Tibial nerve (tissue), 4 donors: ENCODE measurements around the gene NKAPL. TPM values are rescaled to one million over a fixed set of nuclear protein-coding genes. Genes with fewer than 3 reads are reported as not detected.

Experiments used
- DNase-seq, 2 donors: peaks; one replicate each; pipeline ENCODE4 v3.0.0-alpha.2; 2019; ENCODE audit warnings: low spot score in 2 of 2
- H3K27ac ChIP-seq, 4 donors: fragments of 200-600 bp; sonication (generic) in 3 of 4; one replicate each; pipeline ENCODE4 v1.5.1; 2017 to 2019; ENCODE audit warnings: mild to moderate bottlenecking in 1 of 4
- H3K27me3 ChIP-seq, 2 donors: fragments of 200-600 bp; sonication (generic) in 1 of 2; one replicate each; pipeline versions ENCODE4 v1.5.1 to v1.6.0; 2017 to 2019
- H3K36me3 ChIP-seq, 3 donors: fragments of 200-600 bp; sonication (generic); one replicate each; pipeline ENCODE4 v1.5.1; 2018 to 2019
- H3K4me1 ChIP-seq, 4 donors: fragments of 200-600 bp; sonication (generic) in 3 of 4; one replicate each; pipeline ENCODE4 v1.5.1; 2017 to 2019
- H3K4me3 ChIP-seq, 4 donors: fragments of 200-600 bp; sonication (generic) in 3 of 4; one replicate each; pipeline ENCODE4 v1.5.1; 2017 to 2019; ENCODE audit warnings: mild to moderate bottlenecking in 1 of 4, moderate library complexity in 1 of 4
- H3K9me3 ChIP-seq, 4 donors: fragments of 200-600 bp; sonication (generic) in 3 of 4; one replicate each; pipeline ENCODE4 v1.5.1; 2017 to 2019
- EP300 ChIP-seq, 2 donors: sonication (generic); formaldehyde crosslinking; IDR thresholded peaks; one replicate each; pipeline ENCODE4 v1.6.1; 2017; ENCODE audit warnings: antibody characterized with exemption in 2 of 2, mild to moderate bottlenecking in 1 of 2
- POLR2A ChIP-seq, 2 donors: fragments of 450-650 bp; IDR thresholded peaks; one replicate each; pipeline ENCODE4 v1.6.1; 2017; ENCODE audit warnings: antibody characterized with exemption in 2 of 2, mild to moderate bottlenecking in 2 of 2, moderate library complexity in 2 of 2
- WGBS, 2 donors: methylation state at CpG; one replicate each; pipeline ENCODE4 v1.1.5; 2018; 5-methylcytosine and 5-hydroxymethylcytosine counted together
- total RNA-seq, 4 donors: library from RNA; depleted of rRNA; stranded (reverse); fragments of >200 nt; gene quantifications; one replicate each; pipeline ENCODE4 v1.1.0, GENCODE V29; 2016
- TF ChIP-seq, protein P1 (sequence below), 5 experiments: fragments of 200-600 bp in 3 of 5; fragments of 450-650 bp in 2 of 5; sonication (generic) in 3 of 5; IDR thresholded peaks; one replicate each; pipeline ENCODE4 v1.5.1; 2016 to 2019; ENCODE audit warnings: antibody characterized with exemption in 5 of 5, mild to moderate bottlenecking in 3 of 5, moderate library complexity in 2 of 5

The NKAPL gene
- total RNA-seq, 4 donors from 2014 or later, result 1.2 to 4.2 (median 1.8) TPM

DNA sequence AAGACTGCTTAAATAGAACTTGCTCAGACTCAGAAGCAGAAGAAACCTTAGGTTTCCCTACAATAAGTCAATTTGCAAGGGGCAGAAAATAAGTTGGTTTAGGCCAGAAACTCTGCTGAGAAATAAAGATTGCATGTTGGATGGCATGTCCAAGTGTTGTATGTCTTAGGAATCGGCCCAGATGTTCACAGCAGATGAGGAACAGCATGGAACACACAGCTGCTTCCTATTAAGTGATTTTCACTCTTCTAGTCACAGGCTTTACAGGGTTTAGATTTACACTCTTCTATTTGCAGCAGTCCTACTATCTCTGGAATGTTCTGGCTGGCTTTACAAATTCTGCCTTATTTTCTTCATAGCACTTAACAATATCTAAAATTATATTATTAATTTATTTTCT, 10.2 kb upstream of the NKAPL start:
- Histone ChIP-seq H3K9me3 (no peaks in the 10 kb centered on the region), H3K4me1 (peaks cover 3 to 26% (median 11%) of the 10 kb centered on the region in 4 donors), H3K4me3 (no peak overlapping the region), H3K36me3 (peaks cover 0 to 55% (median 0%) of the 10 kb centered on the region in 3 donors), H3K27me3 (no peaks in the 10 kb centered on the region), H3K27ac (no peak overlapping the region)
- no peak for DNase-seq
- WGBS, 2 donors, result 74 to 80% methylated on average over 1 of the region's 1 CpG
- TF ChIP-seq POLR2A (IDR thresholded peaks at IDR 0.05) (no peak), EP300 (IDR thresholded peaks at IDR 0.05) (no peak)
- TF ChIP-seq, protein P1, sequence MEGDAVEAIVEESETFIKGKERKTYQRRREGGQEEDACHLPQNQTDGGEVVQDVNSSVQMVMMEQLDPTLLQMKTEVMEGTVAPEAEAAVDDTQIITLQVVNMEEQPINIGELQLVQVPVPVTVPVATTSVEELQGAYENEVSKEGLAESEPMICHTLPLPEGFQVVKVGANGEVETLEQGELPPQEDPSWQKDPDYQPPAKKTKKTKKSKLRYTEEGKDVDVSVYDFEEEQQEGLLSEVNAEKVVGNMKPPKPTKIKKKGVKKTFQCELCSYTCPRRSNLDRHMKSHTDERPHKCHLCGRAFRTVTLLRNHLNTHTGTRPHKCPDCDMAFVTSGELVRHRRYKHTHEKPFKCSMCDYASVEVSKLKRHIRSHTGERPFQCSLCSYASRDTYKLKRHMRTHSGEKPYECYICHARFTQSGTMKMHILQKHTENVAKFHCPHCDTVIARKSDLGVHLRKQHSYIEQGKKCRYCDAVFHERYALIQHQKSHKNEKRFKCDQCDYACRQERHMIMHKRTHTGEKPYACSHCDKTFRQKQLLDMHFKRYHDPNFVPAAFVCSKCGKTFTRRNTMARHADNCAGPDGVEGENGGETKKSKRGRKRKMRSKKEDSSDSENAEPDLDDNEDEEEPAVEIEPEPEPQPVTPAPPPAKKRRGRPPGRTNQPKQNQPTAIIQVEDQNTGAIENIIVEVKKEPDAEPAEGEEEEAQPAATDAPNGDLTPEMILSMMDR (IDR thresholded peaks at IDR 0.05), result no peak

DNA sequence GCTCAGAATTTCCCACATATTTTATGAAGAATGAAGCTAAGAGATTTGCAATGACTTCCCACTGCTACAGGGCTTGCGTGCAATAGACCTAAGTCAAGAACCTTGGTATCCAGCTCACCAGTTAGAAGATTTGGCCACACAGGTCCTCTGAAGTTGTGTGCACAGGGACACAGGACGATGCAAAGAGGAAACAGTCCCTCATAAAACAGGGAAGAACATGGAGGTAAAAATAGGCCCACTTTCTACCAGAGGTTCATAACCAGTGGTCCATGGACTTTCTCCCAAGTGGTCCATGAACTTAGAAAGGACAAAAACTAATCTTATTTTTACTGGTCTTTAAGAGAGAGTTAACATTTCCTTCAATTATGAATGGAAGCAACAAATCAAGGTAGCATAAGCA, 8.3 kb upstream of the NKAPL start:
- no peak for DNase-seq
- no peaks in the 10 kb centered on the region for H3K27me3 ChIP-seq
- WGBS, 2 donors, result 73 to 82% methylated on average over 2 of the region's 2 CpGs
- TF ChIP-seq EP300 (IDR thresholded peaks at IDR 0.05) (no peak), POLR2A (IDR thresholded peaks at IDR 0.05) (no peak)
- TF ChIP-seq, protein P1 (IDR thresholded peaks at IDR 0.05), result no peak
- H3K4me3 ChIP-seq, result peak overlapping the region in 3 of 4 donors; percentile 60 to 86 (median 79)
- peaks cover 3 to 26% (median 11%) of the 10 kb centered on the region in 4 donors for H3K4me1 ChIP-seq
- peaks cover 0 to 36% (median 0%) of the 10 kb centered on the region in 3 donors for H3K36me3 ChIP-seq
- no peaks in the 10 kb centered on the region for H3K9me3 ChIP-seq
- no peak overlapping the region for H3K27ac ChIP-seq

- TF ChIP-seq, protein P1 (IDR thresholded peaks at IDR 0.05), result no peak
- TF ChIP-seq EP300 (IDR thresholded peaks at IDR 0.05), result no peak
- no peak for TF ChIP-seq POLR2A (IDR thresholded peaks at IDR 0.05)
- 0% methylated on average over 12 to 16 of the region's 25 CpGs for WGBS, 2 donors
- Histone ChIP-seq H3K4me3 (peak overlapping the region; percentile 60 to 86 (median 72)), H3K27me3 (no peaks in the 10 kb centered on the region), H3K36me3 (peaks cover 0 to 27% (median 0%) of the 10 kb centered on the region in 3 donors), H3K27ac (peak overlapping the region in 2 of 4 donors; percentile 4 to 64), H3K9me3 (no peaks in the 10 kb centered on the region), H3K4me1 (peaks cover 3 to 26% (median 11%) of the 10 kb centered on the region in 4 donors)
- no peak for DNase-seq
Observed at GRCh38 chr6:28251661-28252008, 7.5 kb upstream of the NKAPL start.

DNA sequence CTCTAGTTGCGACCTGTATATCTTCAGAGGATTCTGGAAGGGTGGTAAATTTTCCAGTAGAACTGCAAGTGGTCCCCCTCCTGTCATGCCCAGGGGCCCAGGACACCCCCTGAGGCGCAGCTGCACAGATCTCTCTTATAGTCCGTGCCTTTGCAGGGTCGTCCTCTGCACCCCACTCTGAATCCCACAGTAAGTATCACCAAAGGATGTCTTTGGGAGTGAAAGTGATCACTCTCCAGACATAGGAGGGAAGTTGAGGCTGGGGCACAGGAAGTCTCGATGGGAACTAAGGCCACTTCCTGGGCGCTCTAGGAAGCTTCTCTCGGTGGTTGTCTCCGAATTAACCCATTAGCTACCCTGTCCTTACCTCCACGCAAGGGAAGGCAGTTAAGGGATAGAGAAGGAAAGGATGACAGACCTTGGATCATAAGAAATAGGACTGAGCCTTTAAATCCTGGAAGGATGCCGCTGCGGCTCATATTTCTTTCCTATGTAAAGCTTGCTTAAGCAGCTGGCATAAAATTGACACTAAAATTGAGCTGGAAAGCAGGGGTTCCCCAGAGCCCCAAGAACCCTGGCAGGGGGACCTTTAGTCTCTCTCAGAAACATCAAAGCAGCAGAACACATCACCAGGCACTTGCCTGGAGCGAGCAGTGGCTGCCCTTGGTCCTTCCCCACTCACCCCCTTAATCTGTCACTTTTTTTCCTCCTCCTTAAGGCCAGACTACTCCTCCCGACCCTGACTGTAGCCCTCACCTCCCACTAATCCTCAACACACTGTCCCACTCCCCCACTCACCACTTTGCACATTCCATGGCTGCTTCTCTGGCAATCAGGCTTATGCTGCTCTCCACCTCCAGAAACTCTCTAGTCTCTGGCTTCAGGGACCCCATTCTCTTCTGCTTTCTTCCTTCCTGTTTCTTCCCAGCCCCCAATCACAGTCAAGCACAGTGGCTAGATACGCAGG, 6.8 kb upstream of the NKAPL start, which contains the start of gene ZKSCAN4:
TSS of gene ZKSCAN4 (minus strand) at position 261 of the 967 bp plus-strand sequence. CDS start 289 bp downstream, outside the sequence.
- 6 to 7% methylated on average over 14 of the region's 14 CpGs for WGBS, 2 donors
- peak within 1 kb of the TSS; percentile 60 to 86 (median 72) for H3K4me3 ChIP-seq
- H3K36me3 ChIP-seq, result peaks cover 0 to 21% (median 0%) of the 10 kb centered on the region in 3 donors
- H3K27ac ChIP-seq, result peak within 1 kb of the TSS in 2 of 4 donors; percentile 37 to 64
- DNase-seq, result peak; percentile 25 to 79
- H3K27me3 ChIP-seq, result no peaks in the 10 kb centered on the region
- H3K4me1 ChIP-seq, result peaks cover 3 to 26% (median 11%) of the 10 kb centered on the region in 4 donors
- H3K9me3 ChIP-seq, result no peaks in the 10 kb centered on the region
- peak; percentile 31 to 82 for TF ChIP-seq EP300 (IDR thresholded peaks at IDR 0.05)
- TF ChIP-seq, protein P1 (IDR thresholded peaks at IDR 0.05), result no peak
- TF ChIP-seq POLR2A (IDR thresholded peaks at IDR 0.05), result no peak

DNA sequence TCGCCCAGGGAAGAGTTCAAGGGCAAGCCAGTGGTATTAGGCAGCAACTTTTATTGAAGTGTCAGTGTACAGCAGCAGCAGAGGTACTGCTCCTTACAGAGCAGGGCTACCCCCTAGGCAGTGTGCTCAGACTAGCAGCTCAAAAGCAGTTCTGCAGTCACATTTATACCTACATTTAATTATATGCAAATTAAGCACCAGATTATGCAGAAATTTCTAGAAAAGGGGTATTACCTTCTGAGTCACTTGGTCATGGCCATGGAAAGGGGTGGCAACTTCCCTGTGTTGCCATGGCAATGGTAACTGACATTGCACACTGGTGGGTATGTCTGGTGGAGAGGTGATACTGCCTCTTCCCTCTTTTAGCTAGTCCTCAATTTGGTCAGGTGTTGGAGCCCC, 5.0 kb upstream of the NKAPL start:
- Histone ChIP-seq H3K27me3 (no peaks in the 10 kb centered on the region), H3K27ac (no peak overlapping the region), H3K36me3 (peaks cover 0 to 3% (median 0%) of the 10 kb centered on the region in 3 donors), H3K4me3 (no peak overlapping the region), H3K9me3 (peaks cover 0 to 2% (median 0%) of the 10 kb centered on the region in 4 donors), H3K4me1 (peaks cover 3 to 28% (median 13%) of the 10 kb centered on the region in 4 donors)
- 73% methylated on average over 1 of the region's 1 CpG for WGBS, 2 donors
- DNase-seq, result no peak
- TF ChIP-seq, protein P1 (IDR thresholded peaks at IDR 0.05), result no peak
- TF ChIP-seq EP300 (IDR thresholded peaks at IDR 0.05) (no peak), POLR2A (IDR thresholded peaks at IDR 0.05) (no peak)
